Superior temporal gyrus (tissue), 1 donor: ENCODE measurements around the gene SIRT6.
A peak's percentile ranks its signal among the peaks of the same experiment; 100 is the strongest.
"Not testable (repeated sequence)": the region's sequence is repeated elsewhere in the genome, so short reads cannot be mapped to it uniquely, and the experiment has no call there.

Source experiments
- DNase-seq: peaks from one replicate; pipeline ENCODE4 v3.0.0-alpha.2; 2016; ENCODE audit errors: extremely low spot score

SIRT6 gene

DNA sequence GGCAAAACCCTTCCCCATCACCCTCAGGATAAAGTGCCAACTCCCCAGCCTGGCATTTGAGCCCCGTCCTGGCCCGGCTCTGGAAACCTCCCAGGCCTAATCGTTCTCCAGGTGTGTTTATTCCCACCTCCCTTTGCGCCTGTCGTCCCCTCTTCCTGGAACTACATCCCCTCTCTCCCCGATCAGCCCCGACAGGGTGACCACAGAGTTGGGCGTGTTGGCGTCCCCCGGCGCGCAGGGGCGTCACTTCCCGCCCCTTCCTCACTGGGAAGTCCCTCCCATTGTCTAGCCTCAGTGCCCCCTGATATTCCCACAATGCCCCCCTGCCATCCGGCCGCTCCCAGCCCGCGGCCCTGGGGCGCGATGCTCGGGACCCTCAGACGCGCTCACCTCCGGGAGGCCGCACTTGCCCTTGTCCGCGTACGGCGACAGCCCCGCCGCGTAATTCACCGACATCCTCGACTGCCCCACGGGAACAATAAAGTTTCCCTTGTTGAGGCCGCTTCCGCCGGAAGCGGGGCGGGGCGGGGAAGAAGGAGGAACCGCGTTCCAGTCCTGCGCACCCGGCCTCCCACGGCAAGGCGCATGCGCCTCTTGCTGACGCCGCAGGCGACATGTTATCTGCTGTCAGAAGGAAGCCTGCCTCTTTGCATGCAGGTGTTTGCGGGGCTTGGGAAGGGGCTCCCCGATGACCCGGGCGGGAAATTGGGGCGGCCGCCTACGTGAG lies at the start of gene SIRT6, which contains the start of gene ANKRD24:
Gene SIRT6 (minus strand): TSS at position 480 of the 727 bp plus-strand sequence. CDS start 24 bp downstream, at position 456.
Gene ANKRD24 (plus strand): TSS at position 606 of the 727 bp plus-strand sequence. CDS start 3,737 bp downstream, outside the sequence.
- DNase-seq, result peak; percentile 97

DNA sequence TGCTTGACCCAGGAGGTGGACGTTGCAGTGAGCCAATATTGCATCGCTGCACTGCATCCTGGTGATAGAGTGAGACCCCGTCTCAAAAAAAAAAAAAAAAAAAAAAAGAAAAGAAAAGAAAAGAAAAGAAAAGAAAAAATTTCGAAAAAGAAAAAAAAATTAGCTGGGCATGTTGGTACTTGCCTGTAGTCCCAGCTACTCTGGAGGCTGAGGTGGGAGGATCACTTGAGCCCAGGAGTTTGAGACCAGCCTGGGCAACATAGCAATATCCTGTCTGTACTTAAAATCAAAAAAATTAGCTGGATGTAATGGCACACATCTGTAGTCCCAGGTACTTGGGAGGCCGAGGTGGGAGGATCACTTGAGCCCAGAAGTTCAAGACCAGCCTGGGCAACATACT lies 49.8 kb upstream of the SIRT6 start:
- not testable (repeated sequence) for DNase-seq

DNA sequence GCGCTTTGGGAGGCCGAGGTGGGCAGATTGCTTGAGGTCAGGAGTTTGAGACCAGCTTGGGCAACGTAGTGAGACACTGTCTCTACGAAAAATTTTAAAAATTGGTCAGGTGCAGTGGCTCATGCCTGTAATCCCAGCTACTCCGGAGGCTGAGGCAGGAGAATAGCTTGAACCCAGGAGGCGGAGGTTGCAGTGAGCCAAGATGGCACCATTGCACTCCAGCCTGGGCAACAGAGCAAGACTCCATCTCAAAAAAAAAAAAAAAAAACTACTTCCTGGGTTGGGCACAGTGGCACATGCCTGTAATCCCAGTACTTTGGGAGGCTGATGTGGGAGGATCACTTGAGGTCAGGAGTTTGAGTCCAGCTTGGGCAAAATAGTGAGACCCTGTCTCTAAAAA lies 49.2 kb upstream of the SIRT6 start:
- DNase-seq, result not testable (repeated sequence)

DNA sequence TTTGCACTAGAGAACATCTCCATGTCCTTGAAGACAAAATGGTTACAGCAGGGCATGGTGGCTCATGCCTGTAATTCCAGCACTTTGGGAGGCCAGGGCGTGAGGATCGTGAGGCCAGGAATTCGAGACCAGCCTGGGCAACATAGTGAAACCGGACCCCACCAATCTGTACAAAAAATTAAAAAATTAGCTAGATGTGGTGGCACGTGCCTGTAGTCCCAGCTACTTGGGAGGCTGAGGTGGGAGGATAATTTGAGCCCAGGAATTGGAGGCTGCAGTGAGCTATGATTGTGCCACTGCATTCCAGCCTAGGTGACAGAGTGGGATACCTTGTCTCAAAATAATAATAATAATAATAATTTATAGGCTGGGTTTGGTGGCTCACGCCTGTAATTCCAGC lies 47.9 kb upstream of the SIRT6 start:
- not testable (repeated sequence) for DNase-seq

DNA sequence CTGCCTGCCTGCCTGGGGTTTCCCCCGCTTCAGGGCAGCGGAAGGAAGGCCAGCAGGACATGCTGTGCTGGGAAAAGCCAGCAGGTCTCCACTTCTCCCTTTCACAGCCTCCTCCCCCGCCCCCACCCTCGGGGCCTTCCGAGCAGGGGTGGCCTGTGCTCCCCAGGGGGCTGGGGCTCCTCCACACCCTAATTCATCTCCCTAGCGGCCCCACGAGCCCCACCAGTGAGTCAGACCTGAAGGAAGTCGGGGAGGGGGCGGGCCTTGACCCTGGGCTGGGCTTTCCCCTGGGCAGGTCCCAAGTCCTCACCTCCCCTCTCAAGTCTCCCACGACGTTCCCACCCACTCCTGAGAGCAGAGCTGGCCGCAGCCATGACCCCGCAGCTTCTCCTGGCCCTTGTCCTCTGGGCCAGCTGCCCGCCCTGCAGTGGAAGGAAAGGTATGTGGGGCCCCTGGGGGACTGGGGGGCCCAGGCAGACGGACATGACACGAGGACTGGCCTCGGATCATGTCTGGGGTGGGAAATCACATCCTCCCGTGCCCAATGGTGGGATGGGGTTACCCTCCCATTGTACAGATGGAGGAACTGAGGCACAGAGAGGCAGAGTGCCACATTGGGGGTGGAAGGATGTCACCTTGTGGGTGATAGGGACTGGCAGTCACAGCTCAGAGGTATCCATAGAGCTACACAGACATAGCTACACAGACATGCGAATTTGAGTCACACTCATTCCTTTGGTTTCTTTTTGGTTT lies 47.0 kb upstream of the SIRT6 start, which contains the start of gene EBI3:
Gene EBI3 (plus strand): TSS at position 345 of the 753 bp plus-strand sequence. CDS start 28 bp downstream, at position 373.
- DNase-seq, result no peak

DNA sequence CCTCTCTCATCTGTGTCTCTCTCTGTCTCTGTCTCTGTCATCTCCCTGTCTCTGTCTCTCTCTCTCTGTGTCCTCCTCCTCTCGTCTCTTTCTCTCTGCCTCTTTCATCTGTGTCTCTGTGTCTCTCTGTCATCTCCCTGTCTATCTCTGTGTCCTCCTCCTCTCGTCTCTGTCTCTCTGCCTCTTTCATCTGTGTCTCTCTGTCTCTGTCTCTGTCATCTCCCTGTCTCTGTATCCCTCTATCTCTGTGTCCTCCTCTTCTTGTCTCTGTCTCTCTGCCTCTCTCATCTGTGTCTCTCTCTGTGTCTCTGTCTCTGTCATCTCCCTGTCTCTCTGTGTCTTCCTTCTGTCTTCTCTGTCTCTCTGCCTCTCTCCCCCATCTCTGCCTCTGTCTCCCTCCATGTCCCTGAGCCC lies 46.4 kb upstream of the SIRT6 start:
- DNase-seq, result no peak

DNA sequence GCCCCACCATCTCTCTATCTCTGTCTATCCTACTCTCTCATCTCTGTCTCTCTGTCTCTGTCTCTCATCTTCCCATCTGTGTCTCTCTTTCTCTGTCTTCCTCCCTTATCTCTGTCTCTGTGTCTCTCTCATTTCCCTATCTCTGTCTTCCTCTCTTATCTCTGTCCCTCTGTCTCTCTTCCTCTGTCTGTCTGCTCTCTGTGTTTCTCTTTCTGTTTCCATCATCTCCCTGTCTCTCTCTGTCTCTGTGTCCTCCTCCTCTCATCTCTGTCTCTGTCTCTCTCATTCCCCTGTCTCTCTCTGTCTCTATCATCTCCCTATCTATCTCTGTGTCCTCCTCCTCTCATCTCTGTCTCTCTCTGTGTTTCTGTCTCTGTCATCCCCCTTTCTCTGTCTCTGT lies 45.4 kb upstream of the SIRT6 start:
- no peak for DNase-seq

DNA sequence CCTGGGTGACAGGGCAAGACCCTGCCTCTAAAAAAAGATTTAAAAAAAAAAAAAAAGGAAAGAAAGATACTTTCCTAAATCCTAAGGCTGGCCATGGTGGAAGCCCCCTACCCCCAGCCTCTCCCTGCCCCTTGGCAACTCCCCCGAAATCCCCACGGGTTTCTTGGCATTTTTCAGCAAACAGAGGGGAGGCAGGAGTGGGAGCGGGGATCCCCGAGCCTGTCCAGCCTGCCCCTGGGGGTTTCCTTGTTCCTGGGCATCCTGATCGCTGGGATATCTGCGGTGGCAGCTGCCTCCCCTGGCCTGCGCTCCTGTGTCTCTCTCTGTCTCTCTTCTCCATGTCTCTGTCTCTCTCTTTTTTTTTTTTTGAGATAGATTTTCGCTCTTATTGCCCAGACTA lies 43.5 kb upstream of the SIRT6 start:
- no peak for DNase-seq

DNA sequence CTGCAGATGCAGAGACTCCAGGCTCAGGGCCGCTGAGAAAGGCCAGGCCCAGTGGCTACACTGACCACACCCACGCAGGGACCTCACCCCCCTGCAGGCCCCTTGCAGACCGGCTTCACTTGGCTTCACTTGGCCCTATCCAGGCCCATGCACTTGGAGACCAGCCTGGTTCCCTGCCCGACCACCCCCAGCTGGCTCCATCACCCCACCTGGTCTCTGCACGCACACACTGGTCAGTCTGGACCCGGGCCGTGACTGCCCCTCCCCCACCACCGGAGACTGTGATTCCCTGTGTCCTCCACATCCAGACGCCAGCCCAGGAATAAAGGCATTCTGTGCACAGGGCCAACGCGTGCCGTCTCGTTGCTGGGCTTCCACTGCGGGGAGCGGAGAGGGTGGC lies 42.1 kb upstream of the SIRT6 start:
- no peak for DNase-seq

DNA sequence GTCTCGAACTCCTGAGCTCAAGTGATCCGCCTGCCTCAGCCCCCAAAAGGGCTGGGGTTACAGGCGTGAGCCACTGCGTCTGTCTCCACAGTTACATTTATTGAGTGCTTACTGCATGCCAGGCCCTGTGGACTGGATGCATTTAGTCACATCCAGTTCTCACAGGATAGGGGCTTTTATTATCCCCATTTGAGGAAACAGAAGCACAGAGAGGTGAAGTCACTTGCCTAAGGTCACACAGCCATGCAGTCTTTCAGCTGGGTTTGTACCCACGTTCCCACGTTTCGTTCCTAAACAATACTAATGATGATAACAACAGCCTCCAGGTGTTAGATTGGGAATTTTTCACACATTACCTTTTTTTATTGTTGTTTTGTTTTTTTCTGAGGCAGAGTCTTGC lies 37.8 kb upstream of the SIRT6 start:
- DNase-seq, result no peak

DNA sequence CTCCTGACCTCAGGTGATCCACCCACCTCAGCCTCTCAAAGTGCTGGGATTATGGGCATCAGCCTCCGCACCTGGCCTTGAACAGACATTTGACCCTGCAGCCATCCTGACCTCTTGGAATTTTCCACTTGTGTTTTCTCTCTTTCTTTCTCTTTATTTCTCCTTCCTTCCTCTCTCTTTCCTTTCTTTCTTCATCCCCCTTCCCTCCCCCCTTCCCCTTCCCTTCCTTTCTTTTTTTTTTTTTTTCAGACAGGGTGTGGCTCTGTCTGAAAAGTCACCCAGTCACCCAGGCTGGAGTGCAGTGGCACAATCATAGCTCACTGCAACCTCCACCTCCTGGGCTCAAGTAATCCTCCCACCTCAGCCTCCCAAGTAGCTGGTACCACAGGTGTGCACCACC lies 36.2 kb upstream of the SIRT6 start:
- not testable (repeated sequence) for DNase-seq

DNA sequence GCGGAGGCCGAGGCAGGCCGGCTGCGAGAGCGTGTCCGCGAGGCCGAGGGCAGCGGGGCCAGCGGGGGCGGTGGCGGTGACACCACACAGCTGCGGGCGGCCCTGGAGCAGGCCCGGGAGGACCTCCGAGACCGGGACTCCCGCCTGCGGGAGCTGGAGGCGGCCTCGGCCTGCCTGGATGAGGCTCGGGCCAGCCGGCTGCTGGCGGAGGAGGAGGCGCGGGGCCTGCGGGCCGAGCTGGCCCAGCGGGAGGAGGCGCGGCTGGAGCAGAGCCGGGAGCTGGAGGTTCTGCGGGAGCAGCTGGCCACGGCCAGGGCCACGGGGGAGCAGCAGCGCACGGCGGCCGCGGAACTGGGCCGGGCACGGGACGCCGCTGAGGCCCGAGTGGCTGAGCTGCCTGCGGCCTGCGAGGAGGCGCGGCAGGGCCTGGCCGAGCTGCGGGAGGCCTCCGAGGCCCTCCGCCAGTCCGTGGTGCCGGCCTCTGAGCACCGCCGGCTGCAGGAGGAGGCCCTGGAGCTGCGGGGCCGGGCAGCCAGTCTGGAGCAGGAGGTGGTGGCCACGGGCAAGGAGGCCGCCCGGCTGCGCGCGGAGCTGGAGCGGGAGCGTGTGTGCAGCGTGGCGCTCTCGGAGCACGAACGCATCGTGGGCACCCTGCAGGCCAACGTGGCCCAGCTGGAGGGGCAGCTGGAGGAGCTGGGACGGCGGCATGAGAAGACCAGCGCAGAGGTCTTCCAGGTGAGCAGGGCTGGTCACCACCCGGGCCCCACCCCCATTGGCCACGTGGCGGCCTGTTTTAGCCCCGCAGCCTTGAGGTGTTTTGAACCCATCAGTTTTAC lies 35.3 kb upstream of the SIRT6 start:
- no peak for DNase-seq

DNA sequence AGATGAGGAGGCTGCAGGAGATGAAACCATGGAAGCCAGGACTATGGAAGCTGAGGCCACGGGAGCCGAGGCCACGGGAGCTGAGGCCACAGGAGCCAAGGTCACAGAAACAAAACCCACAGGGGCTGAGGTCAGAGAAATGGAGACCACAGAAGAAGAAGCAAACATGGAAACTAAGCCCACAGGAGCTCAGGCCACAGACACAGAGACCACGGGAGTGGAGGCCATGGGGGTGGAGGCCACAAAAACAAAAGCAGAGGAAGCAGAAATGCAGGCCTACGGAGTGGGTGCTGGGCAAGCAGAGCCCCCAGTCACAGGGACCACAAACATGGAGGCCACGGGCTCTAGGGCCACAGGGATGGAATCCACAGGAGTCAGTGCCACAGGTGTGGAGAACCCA lies 34.5 kb upstream of the SIRT6 start:
- DNase-seq, result no peak

DNA sequence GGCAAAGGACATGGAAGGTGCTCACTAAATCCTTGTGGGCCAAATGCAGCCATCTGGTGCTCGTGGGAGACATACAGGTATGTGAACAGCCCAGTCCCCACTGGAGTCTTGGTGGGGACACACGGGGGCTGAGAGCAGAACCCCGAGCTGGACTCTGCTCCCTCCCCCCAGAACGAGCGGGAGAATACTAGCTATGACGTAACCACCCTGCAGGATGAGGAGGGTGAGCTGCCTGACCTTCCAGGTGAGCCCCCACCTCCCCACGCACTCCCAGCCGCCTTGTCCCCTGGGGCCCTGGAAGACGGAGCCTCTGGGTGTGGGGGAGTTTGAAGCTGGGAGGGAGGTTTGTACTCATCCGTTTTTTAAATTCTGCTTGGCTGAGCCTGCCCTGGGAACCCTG lies 33.4 kb upstream of the SIRT6 start:
- DNase-seq, result no peak

DNA sequence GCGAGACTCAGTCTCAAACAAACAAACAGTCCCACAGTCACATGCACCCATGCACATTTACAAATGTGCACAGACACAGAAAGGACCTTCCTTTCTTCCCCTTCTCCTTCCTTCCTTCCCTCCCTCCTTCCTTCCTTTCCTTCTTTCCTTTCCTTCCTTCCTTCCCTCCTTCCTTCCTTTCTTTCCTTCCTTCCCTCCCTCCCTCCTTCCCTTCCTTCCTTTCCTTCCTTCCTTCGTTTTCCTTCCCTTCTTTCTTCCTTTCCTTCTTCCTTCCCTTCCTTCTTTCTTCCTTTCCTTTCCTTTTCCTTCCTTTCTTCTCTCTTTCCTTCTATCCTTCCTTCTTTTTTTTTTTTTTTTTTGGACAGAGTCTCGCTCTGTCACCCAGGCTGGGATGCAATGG lies 30.8 kb upstream of the SIRT6 start:
- DNase-seq, result no peak

DNA sequence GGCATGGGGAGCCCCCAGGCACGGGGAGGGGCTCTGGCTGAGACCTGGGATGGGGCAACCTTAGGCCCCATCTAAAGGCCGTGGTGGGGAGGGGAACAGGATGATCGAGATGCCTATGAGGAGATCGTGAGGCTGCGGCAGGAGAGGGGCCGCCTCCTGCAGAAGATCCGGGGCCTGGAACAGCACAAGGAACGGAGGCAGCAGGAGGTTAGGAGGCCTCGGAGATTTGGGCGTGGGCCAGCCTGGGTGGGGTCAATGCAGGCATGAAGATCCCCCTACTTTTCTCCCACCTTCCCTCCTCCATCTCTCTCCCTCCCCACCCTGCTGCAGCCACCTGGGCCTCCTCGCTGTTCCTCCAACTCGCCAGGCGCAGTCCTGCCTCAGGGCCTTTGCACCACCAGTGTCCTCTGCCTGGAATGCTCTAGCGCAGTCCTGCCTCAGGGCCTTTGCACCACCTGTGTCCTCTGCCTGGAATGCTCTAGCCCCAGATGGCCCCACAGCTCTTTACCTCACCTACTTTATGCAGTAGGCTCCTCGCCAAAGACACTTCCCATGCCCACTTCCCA lies 27.9 kb upstream of the SIRT6 start:
- no peak for DNase-seq

DNA sequence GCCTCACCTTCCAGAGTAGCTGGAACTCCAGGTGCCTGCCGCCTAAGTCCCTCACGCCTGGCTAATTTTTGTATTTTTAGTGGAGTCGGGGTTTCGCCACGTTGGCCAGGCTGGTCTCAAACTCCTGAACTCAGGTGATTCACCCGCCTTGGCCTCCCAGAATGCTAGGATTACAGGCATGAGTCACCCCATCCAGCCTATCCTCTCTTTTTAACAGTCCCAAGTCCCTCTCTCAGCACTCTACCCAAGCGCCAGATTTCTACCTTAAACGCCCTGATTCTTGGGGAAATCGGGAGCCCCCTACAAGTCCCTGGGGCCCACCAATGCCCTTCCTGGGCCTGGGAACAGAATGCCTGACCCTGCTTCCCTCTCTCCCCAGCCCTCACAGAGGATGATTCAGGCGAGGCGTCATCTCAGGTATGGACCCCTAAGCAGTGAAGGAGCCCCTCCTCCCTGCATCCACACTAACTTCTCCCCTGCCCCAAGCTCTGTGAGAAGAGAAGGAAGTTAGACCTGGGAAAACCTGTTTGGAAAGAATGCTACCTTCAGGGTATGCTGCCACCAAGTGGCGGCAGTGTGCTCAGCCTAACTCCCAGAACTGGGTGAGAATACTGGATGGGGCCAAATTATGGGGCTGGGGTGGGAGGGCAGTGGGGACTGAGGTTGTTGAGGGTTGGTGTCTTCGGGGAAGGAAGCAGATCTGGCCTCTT lies 26.2 kb upstream of the SIRT6 start:
- no peak for DNase-seq

DNA sequence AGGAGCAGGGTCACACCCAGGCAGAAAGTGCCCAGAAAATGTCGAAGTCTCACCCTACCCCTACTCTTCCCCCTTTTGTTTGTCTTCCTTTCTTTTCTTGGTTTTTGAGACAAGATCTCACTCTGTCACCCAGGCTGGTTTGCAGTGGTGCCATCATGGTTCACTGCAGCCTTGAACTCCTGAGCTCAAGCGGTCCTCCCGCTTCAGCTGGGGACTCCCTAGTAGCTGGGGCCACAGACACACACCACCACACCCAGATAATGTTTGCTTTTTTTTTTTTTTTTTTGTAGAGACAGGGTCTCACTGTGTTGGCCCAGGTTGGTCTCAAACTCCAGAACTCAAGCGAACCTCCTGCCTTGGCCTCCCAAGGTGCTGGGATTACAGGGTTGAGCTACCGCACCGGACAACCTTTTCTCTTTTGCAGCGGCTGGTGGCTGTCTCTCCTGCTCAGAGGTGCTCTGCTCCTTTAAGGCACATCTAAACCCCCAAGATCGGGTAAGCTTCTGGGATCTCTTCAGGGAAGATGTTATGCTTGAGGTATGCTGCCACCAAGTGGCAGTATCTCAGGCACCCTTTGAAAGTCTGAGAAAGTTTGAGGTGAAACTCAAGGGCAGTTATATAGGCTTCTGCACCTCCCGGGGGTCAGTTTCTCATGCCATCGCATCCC lies 24.6 kb upstream of the SIRT6 start:
- no peak for DNase-seq

DNA sequence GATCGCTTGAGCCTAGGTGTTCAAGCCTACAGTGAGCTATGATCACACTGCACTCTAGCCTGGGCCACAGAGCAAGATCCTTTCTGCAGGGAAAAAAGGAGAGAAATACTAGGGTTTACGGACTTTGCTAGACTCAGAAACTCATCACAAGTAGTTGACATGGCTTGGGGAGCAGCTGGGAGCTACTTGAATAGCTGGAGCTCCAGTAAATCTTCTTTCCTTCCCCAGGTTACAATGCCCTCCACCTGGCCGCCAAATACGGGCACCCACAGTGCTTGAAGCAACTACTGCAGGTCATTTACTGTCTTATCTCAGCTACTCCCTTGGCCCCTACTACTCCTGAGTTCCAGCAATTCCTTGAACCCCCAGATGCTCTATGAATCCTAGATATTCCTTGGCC lies 19.4 kb upstream of the SIRT6 start:
- no peak for DNase-seq

DNA sequence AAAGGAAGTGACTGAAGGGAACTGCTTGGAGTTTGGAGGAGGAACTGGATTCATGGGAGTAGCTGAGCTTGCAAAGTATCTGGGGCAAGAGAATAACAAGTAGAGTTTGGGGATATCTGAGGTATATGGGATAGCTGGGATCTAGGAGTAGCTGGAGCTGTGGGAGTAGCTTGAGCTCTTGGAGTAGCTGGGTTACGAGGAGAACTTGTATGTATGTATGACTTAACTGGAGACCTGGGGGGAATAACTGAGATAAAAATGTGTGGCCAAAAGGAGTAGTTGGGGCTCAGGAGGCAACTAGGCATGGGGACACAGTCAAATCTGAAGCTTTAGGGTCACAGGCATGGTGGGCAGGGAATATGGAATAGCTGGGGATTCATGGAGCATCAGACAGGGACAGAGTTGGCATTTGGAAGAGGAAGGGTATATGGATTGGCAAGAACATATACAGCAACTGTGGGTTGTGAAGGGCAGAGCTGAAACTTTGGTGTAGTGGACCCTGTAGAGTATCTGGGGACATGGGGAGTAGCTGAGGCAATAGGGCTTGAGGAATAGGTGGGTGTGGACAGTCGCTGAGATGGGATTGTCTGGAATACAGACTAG lies 18.7 kb upstream of the SIRT6 start:
- no peak for DNase-seq
